ENCODE data around the gene NBAS.

GRCh38 chr2:15527074-15527739, 33.9 kb downstream of the NBAS start:
- no peak for TF ChIP-seq POLR2AphosphoS5 (IDR thresholded peaks at IDR 0.05; ENCODE audit: low read depth, low read length)
- no peak for TF ChIP-seq TAF1 (IDR thresholded peaks at IDR 0.05; ENCODE audit: borderline replicate concordance, insufficient read depth, low read length)
- no peak for TF ChIP-seq SIN3A (IDR thresholded peaks at IDR 0.05; ENCODE audit: borderline replicate concordance, insufficient read depth, low read length)
- no peak for TF ChIP-seq FOXP2 (optimal IDR thresholded peaks at IDR 0.05; ENCODE audit: borderline replicate concordance, extremely low read depth, extremely low read length, insufficient read depth)

Measured in PFSK-1 (cell line).